BJ (cell line): Measurements from ENCODE around the gene MB21D2. TPM values are rescaled to one million over a fixed set of nuclear protein-coding genes. Genes with fewer than 3 reads are reported as not detected.

ENCODE experiments used
- CTCF ChIA-PET: fragments of 350-600 bp; formaldehyde crosslinking; extraction: SDS; loops from one replicate; lab custom pipeline; 2021; ENCODE audit warnings: antibody characterized with exemption, inconsistent platforms; lab: Yijun Ruan, JAX
- POLR2A ChIA-PET: fragments of 300-600 bp; sonication (Branson Sonifier 250); formaldehyde crosslinking; extraction: SDS; loops from one replicate; lab custom pipeline; 2021; ENCODE audit warnings: antibody characterized with exemption; lab: Charles Lee
- DNase-seq: peaks from one replicate; pipeline ENCODE4 v3.0.0-alpha.2; 2011; ENCODE audit warnings: low read depth
- H3K27me3 ChIP-seq: 2 replicates; pipeline ENCODE4 v1.6.0; 2011; ENCODE audit warnings: low read length; ENCODE audit not compliant: control insufficient read depth, insufficient read depth
- H3K36me3 ChIP-seq: 2 replicates; pipeline ENCODE4 v1.5.1; 2011; ENCODE audit warnings: low read length; ENCODE audit not compliant: control insufficient read depth, insufficient read depth
- H3K4me3 ChIP-seq: 2 replicates; pipeline ENCODE4 v1.5.1; 2011; ENCODE audit warnings: low read depth, mild to moderate bottlenecking, control low read depth, low read length
- CTCF ChIP-seq: IDR thresholded peaks from 2 replicates; pipeline ENCODE4 v1.5.1; 2011; ENCODE audit warnings: low read depth, mild to moderate bottlenecking, control low read depth, inconsistent platforms, low read length, moderate library complexity; ENCODE audit not compliant: insufficient read depth
- polyA plus RNA-seq: library from polyadenylated mRNA; depleted of rRNA; stranded (reverse); fragments of >200 nt; gene quantifications from 2 replicates; pipeline ENCODE4 v1.2.3, GENCODE V29; 2011

The MB21D2 gene
- polyA plus RNA-seq, 1 experiment: 12.3 TPM

GRCh38 chr3:192844836-192845525, 72.7 kb downstream of the MB21D2 start:
- no peak for DNase-seq

GRCh38 chr3:192844486-192844765, 73.2 kb downstream of the MB21D2 start:
- Histone ChIP-seq H3K27me3 (no peaks in the 10 kb centered on the region), H3K4me3 (no peak overlapping the region), H3K36me3 (no peaks in the 10 kb centered on the region)
- CTCF ChIA-PET: interaction anchor here (1.3 to 1.5 kb wide), 2 partner anchors 19 to 28 kb away, joined by 3 to 5 read pairs; no protein-coding TSS in a partner anchor
- POLR2A ChIA-PET: no interaction called here
- TF ChIP-seq CTCF: no peak
- DNase-seq: no peak

More at GRCh38 chr3:192844836-192845525, 72.7 kb downstream of the MB21D2 start:
- Histone ChIP-seq H3K27me3 (no peaks in the 10 kb centered on the region), H3K36me3 (no peaks in the 10 kb centered on the region), H3K4me3 (no peak overlapping the region)
- TF ChIP-seq CTCF: no peak
- ChIA-PET CTCF (interaction anchor here (0.6 to 1.5 kb wide), 2 partner anchors 28 to 1239 kb away, joined by 3 to 5 read pairs; no protein-coding TSS in a partner anchor), POLR2A (no interaction called here)

GRCh38 chr3:192843723-192844485, 73.8 kb downstream of the MB21D2 start:
- ChIA-PET POLR2A (no interaction called here), CTCF (interaction anchor here (1.3 kb wide), 1 partner anchor 18 kb away, joined by 3 read pairs; no protein-coding TSS in a partner anchor)
- TF ChIP-seq CTCF: no peak
- no peaks in the 10 kb centered on the region for H3K36me3 ChIP-seq
- no peaks in the 10 kb centered on the region for H3K27me3 ChIP-seq
- H3K4me3 ChIP-seq: no peak overlapping the region
- DNase-seq: no peak

- TF ChIP-seq CTCF: no peak
- Histone ChIP-seq H3K4me3 (no peak overlapping the region), H3K36me3 (no peaks in the 10 kb centered on the region), H3K27me3 (no peaks in the 10 kb centered on the region)
- POLR2A ChIA-PET: no interaction called here
- DNase-seq: no peak
- CTCF ChIA-PET: interaction anchor here (1.3 kb wide), 1 partner anchor 18 kb away, joined by 3 read pairs; no protein-coding TSS in a partner anchor
Observed at GRCh38 chr3:192843119-192843518, 74.5 kb downstream of the MB21D2 start.

GRCh38 chr3:192842711-192843110, 74.9 kb downstream of the MB21D2 start:
- DNase-seq: no peak
- H3K4me3 ChIP-seq: no peak overlapping the region
- TF ChIP-seq CTCF: no peak
- H3K27me3 ChIP-seq: no peaks in the 10 kb centered on the region
- no peaks in the 10 kb centered on the region for H3K36me3 ChIP-seq
- ChIA-PET POLR2A (no interaction called here), CTCF (no interaction called here)
